Measurements from ENCODE around the gene KMT5C. TPM values are rescaled to one million over a fixed set of nuclear protein-coding genes. Genes with fewer than 3 reads are reported as not detected.
A peak's percentile ranks its signal among the peaks of the same experiment; 100 is the strongest.
"Not testable (repeated sequence)": the region's sequence is repeated elsewhere in the genome, so short reads cannot be mapped to it uniquely, and the experiment has no call there.

KMT5C gene
- total and polyA plus RNA-seq, 4 donors: 7.0 to 39.2 (median 23.9) TPM

DNA sequence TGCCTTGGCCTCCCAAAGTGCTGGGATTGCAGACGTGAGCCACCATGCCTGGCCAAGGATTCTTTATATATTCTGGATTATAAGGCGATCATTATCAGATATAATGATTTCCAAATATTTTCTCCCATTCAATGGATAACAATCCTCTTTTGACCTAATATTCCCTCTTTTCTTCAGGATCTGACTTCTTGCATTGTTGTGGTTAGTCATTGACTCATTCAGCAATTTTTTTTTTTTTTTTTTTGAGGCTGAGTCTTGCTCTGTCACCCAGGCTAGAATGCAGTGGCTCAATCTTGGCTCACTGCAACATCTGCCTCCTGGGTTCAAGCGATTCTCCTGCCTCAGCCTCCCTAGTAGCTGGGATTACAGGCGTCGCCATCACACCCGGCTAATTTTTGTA is 9.9 kb upstream of the KMT5C start:
- not testable (repeated sequence) for H3K27me3 ChIP-seq (ENCODE audit: control insufficient read depth, insufficient read depth, low read length); H3K9me3 ChIP-seq (ENCODE audit: control insufficient read depth, insufficient read depth, low read length); H3K36me3 ChIP-seq (ENCODE audit: control insufficient read depth, insufficient read depth, low read length); H3K4me3 ChIP-seq (ENCODE audit: low read depth, low read length); H3K4me1 ChIP-seq (ENCODE audit: control insufficient read depth, insufficient read depth, low read length); DNase-seq (ENCODE audit: low read depth in 4 of 6, low spot score in 6 of 6); H3K27ac ChIP-seq (ENCODE audit: low read depth, low read length)
- WGBS (ENCODE audit: insufficient coverage): 78% methylated on average over 1 of the region's 6 CpGs

DNA sequence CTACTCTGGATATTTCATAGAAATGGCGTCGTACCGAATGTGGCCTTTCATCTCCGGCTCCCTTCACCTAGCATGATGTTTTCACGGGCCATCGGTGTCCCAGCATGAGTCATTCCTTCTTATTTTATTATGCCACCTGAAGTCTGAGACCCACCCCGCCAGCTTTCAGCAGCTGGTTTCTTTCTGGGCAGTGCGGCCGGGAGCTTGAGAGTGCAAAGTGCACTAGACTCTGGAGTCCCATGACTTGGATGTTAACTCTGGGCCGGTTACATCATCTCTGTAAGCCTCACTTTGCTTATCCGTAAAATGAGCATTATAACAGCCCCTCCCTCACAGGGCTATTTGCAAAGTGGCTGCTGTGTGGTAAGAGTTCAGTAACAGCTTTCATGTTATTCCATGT is 5.8 kb upstream of the KMT5C start:
- Histone ChIP-seq H3K4me3 (ENCODE audit: low read depth, low read length) (no peak overlapping the region), H3K27ac (ENCODE audit: low read depth, low read length) (no peak overlapping the region), H3K36me3 (ENCODE audit: control insufficient read depth, insufficient read depth, low read length) (no peaks in the 10 kb centered on the region), H3K4me1 (ENCODE audit: control insufficient read depth, insufficient read depth, low read length) (peaks cover 9% of the 10 kb centered on the region), H3K27me3 (ENCODE audit: control insufficient read depth, insufficient read depth, low read length) (no peaks in the 10 kb centered on the region), H3K9me3 (ENCODE audit: control insufficient read depth, insufficient read depth, low read length) (no peaks in the 10 kb centered on the region)
- DNase-seq (ENCODE audit: low read depth in 4 of 6, low spot score in 6 of 6): no peak
- 79% methylated on average over 9 of the region's 11 CpGs for WGBS (ENCODE audit: insufficient coverage)

DNA sequence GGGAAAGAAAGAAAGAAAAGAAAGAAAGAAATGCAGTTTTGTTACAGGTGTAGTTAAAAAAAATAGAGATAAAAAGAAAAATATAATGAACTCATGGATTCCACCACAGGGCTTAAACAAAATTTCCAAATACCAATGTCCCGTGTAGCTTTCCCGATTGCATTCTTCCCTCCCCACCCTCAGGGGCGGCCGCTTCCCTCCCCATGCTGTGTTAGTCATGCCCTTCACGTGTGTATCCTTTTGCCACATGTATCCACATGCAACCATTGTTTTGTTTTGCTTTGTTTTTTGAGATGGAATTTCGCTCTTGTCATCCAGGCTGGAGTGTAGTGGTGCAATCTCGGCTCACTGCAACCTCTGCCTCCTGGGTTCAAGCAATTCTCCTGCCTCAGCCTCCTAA is 3.6 kb upstream of the KMT5C start:
- no peaks in the 10 kb centered on the region for H3K27me3 ChIP-seq (ENCODE audit: control insufficient read depth, insufficient read depth, low read length)
- no peak overlapping the region for H3K27ac ChIP-seq (ENCODE audit: low read depth, low read length)
- WGBS (ENCODE audit: insufficient coverage): no CpG with 5 or more reads among the region's 7 CpGs
- no peak for DNase-seq (ENCODE audit: low read depth in 4 of 6, low spot score in 6 of 6)
- no peaks in the 10 kb centered on the region for H3K9me3 ChIP-seq (ENCODE audit: control insufficient read depth, insufficient read depth, low read length)
- H3K4me3 ChIP-seq (ENCODE audit: low read depth, low read length): no peak overlapping the region
- H3K4me1 ChIP-seq (ENCODE audit: control insufficient read depth, insufficient read depth, low read length): peaks cover 23% of the 10 kb centered on the region
- no peaks in the 10 kb centered on the region for H3K36me3 ChIP-seq (ENCODE audit: control insufficient read depth, insufficient read depth, low read length)

DNA sequence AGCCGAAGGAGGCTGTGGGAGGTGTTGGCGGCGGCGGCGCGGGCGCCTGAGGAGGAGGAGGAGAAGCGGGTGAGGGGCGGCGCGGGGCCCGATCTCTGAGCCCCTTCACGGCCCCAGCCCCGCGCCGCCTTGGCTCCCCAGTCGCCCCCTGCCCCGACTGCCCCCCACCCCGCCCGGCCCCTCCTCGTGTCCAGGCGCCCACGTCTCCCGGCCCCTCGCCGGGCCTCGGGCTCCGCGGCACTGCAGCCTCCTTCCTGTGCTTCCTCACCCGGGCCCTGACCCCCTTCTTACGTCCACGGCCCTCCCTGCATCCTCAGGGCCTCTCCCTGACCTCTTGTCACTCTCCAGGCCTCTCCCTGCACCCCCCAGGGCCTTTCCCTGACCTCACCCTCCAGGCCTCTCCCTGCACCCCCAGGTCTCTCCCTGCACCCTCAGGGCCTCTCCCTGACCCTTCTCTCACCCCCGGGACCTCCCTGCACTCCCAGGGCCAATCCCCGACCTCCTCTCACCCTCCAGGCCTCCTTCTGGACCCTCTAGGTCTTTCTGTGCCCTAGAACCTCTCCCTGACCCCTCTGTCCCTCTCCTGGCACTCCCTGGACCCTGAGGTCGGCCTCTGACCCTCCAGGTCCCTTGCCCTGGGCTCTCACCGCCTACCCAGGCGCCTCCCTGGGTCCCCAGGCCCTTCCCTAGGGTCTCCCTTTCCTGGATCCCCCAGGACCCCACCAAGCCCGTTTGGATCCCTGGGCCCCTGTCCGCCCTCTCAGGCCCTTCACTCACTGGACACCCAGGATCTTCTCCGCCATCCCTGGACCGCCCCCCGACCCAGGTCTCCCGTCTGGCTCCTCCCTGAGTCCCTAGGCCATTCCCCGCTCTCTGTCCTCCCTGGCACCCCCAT is 460 bp downstream of the KMT5C start:
- under 1% methylated on average over 33 of the region's 44 CpGs for WGBS (ENCODE audit: insufficient coverage)
- H3K9me3 ChIP-seq (ENCODE audit: control insufficient read depth, insufficient read depth, low read length): no peaks in the 10 kb centered on the region
- peak overlapping the region; percentile 68 for H3K4me3 ChIP-seq (ENCODE audit: low read depth, low read length)
- peak overlapping the region; percentile 86 for H3K27ac ChIP-seq (ENCODE audit: low read depth, low read length)
- H3K4me1 ChIP-seq (ENCODE audit: control insufficient read depth, insufficient read depth, low read length): peaks cover 55% of the 10 kb centered on the region
- H3K27me3 ChIP-seq (ENCODE audit: control insufficient read depth, insufficient read depth, low read length): no peaks in the 10 kb centered on the region
- H3K36me3 ChIP-seq (ENCODE audit: control insufficient read depth, insufficient read depth, low read length): peaks cover 36% of the 10 kb centered on the region
- DNase-seq (ENCODE audit: low read depth in 4 of 6, low spot score in 6 of 6): no peak

DNA sequence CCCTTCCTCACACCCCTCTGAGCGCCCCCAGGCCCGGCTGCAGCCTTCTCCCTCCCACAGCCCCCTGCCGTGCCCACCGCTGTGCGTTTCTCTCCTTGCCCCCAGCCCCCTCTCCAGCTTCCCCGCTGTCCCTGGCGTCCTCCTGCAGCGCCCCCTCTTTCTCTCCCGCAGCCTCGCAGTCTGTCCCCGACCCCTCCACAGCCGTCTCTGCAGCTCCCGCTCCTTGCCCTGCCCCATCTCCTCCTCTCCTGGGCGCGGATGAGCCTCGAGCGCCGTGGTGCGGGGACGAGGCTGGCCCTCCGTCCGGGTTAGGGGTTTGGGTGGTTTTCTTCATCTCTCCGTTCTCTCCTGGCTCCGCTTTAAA is 1.1 kb downstream of the KMT5C start:
- Histone ChIP-seq H3K36me3 (ENCODE audit: control insufficient read depth, insufficient read depth, low read length) (peaks cover 42% of the 10 kb centered on the region), H3K27ac (ENCODE audit: low read depth, low read length) (peak overlapping the region; percentile 86), H3K4me3 (ENCODE audit: low read depth, low read length) (peak overlapping the region; percentile 68), H3K9me3 (ENCODE audit: control insufficient read depth, insufficient read depth, low read length) (no peaks in the 10 kb centered on the region), H3K27me3 (ENCODE audit: control insufficient read depth, insufficient read depth, low read length) (no peaks in the 10 kb centered on the region), H3K4me1 (ENCODE audit: control insufficient read depth, insufficient read depth, low read length) (peaks cover 61% of the 10 kb centered on the region)
- peak in 2 of 6 donors; percentile 56 to 73 for DNase-seq (ENCODE audit: low read depth in 4 of 6, low spot score in 6 of 6)
- WGBS (ENCODE audit: insufficient coverage): 0% methylated on average over 11 of the region's 24 CpGs

DNA sequence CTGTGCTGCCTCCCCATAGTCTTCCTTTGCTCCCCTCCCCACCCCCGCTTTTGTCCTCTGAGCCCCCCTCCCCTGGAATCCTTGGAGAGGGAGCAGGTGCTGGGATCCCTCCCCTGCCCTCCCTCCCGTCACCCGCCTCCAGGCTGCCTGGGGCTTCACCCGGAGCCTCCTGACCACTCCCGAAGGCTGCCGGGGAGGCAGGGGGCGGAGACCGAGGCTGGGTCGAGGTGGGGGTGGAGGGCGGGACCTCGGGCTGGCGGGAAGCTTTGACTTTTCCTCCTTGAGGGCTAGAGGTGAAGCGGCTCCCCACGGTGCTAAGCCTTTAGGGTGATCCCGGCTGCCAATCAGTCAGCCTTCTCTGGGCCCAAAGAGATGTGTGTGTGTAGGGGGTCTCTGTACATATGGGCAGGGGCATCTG is 1.5 kb downstream of the KMT5C start:
- peak in 2 of 6 donors; percentile 82 to 84 for DNase-seq (ENCODE audit: low read depth in 4 of 6, low spot score in 6 of 6)
- Histone ChIP-seq H3K27ac (ENCODE audit: low read depth, low read length) (peak overlapping the region; percentile 86), H3K9me3 (ENCODE audit: control insufficient read depth, insufficient read depth, low read length) (no peaks in the 10 kb centered on the region), H3K4me3 (ENCODE audit: low read depth, low read length) (peak overlapping the region; percentile 68), H3K27me3 (ENCODE audit: control insufficient read depth, insufficient read depth, low read length) (no peaks in the 10 kb centered on the region), H3K4me1 (ENCODE audit: control insufficient read depth, insufficient read depth, low read length) (peaks cover 63% of the 10 kb centered on the region), H3K36me3 (ENCODE audit: control insufficient read depth, insufficient read depth, low read length) (peaks cover 46% of the 10 kb centered on the region)
- 0% methylated on average over 1 of the region's 15 CpGs for WGBS (ENCODE audit: insufficient coverage)

DNA sequence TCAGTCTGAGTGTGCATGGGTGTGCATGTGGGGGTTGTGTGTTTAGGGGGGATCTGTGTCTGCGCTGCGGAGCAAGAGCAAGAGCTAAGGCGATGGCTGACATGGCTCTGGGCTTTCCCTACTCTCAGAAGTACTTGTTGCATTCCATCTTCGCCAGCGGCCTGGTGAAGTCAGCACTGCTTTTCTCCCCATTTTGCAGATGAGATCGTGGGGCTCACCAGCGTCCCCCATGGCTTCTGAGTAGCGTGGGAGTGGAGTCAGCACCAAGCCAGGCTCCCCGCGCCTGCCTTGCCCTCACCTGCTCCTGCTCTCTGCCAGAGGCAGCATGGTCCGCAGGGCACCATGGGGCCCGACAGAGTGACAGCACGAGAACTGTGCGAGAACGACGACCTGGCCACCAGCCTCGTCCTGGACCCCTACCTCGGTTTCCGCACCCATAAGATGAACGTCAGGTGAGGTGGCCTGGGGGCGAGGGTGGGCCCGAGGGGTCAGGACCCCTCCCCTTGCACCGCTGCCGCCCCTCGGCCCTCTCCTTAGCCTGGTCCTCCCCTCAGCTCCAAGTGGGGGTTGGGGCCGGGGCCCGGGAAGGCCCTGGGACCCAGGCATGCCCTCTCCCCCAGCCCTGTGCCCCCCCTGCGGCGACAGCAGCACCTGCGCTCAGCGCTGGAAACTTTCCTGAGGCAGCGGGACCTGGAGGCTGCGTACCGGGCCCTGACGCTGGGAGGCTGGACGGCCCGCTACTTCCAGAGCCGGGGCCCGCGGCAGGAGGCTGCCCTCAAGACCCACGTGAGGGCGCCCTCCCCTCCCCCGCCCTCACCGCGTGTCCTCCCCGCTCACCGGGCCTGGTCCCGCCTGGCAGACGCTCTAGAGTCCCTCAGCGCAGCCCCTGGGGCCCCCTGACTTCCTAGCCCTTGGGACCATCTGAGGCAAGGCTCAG is 2.2 kb downstream of the KMT5C start:
- H3K4me1 ChIP-seq (ENCODE audit: control insufficient read depth, insufficient read depth, low read length): peaks cover 63% of the 10 kb centered on the region

DNA sequence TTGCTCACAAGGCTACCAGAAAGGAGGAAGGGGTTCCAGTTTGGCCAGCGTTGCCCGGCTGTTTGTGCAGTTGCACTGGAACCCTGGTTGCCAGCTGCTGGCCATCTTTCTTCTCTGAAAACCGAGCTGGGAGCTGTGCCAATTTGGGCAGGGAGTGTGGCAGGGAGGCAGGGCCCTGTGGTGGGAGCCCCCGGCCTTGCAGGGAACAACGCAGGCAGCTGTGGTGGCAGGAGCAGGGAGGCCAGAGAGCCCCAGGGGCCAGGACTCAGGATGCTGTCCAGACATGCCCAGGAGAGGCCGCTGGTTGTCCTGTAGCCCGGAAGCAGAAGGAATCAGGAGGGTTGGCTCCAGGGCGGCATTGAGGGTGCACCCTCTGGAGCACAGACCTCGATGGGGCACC is 4.8 kb downstream of the KMT5C start:
- H3K36me3 ChIP-seq (ENCODE audit: control insufficient read depth, insufficient read depth, low read length): peaks cover 76% of the 10 kb centered on the region
- peak in 2 of 6 donors; percentile 70 to 80 for DNase-seq (ENCODE audit: low read depth in 4 of 6, low spot score in 6 of 6)

More for the DNA sequence above, 2.2 kb downstream of the KMT5C start:
- no peaks in the 10 kb centered on the region for H3K9me3 ChIP-seq (ENCODE audit: control insufficient read depth, insufficient read depth, low read length)
- no peak overlapping the region for H3K27ac ChIP-seq (ENCODE audit: low read depth, low read length)
- H3K27me3 ChIP-seq (ENCODE audit: control insufficient read depth, insufficient read depth, low read length): no peaks in the 10 kb centered on the region
- no peak for DNase-seq (ENCODE audit: low read depth in 4 of 6, low spot score in 6 of 6)
- 78% methylated on average over 43 of the region's 50 CpGs for WGBS (ENCODE audit: insufficient coverage)
- peaks cover 53% of the 10 kb centered on the region for H3K36me3 ChIP-seq (ENCODE audit: control insufficient read depth, insufficient read depth, low read length)
- no peak overlapping the region for H3K4me3 ChIP-seq (ENCODE audit: low read depth, low read length)

DNA sequence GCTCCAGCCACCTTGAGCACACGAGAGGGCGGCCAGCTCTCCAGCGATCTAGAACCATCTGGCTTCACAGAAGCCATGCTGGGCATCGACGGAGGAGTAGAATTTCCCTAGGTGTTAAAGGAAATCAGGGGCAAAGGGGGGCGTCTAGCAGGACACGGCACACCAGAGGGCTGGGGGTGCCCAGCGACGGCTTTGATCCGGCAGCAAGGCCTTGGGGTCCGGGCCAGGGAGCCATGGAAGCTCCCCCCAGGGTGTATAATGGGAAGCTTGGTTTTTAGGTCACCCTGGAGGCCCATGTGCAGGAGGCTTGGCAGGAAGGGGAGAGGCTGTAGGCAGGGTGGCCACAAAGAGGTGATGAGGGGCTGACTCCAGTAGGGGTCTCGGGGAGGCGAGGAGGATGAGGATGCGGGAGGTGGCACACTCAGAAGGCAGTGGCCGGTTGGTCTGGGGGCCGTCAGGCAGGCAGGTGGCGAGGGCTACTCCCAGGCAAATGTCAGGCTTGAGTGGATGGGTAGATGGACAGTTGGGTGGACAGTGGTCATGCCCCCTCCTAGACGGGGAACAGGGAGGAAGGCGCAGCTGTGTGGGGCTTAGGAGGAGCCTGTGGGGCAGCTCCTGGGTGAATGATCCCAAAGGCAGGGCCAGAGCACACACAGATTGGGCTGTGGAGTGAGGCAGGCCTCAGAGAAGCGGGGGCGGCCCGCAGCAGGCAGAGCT is 5.6 kb downstream of the KMT5C start:
- 82% methylated on average over 22 of the region's 22 CpGs for WGBS (ENCODE audit: insufficient coverage)
- H3K36me3 ChIP-seq (ENCODE audit: control insufficient read depth, insufficient read depth, low read length): peaks cover 79% of the 10 kb centered on the region
- H3K27ac ChIP-seq (ENCODE audit: low read depth, low read length): no peak overlapping the region
- H3K9me3 ChIP-seq (ENCODE audit: control insufficient read depth, insufficient read depth, low read length): no peaks in the 10 kb centered on the region
- no peak overlapping the region for H3K4me3 ChIP-seq (ENCODE audit: low read depth, low read length)
- DNase-seq (ENCODE audit: low read depth in 4 of 6, low spot score in 6 of 6): no peak
- no peaks in the 10 kb centered on the region for H3K27me3 ChIP-seq (ENCODE audit: control insufficient read depth, insufficient read depth, low read length)
- H3K4me1 ChIP-seq (ENCODE audit: control insufficient read depth, insufficient read depth, low read length): peaks cover 59% of the 10 kb centered on the region

More for the DNA sequence above, 4.8 kb downstream of the KMT5C start:
- H3K4me3 ChIP-seq (ENCODE audit: low read depth, low read length): no peak overlapping the region
- no peaks in the 10 kb centered on the region for H3K9me3 ChIP-seq (ENCODE audit: control insufficient read depth, insufficient read depth, low read length)
- WGBS (ENCODE audit: insufficient coverage): 35% methylated on average over 9 of the region's 9 CpGs
- H3K27ac ChIP-seq (ENCODE audit: low read depth, low read length): no peak overlapping the region
- peaks cover 63% of the 10 kb centered on the region for H3K4me1 ChIP-seq (ENCODE audit: control insufficient read depth, insufficient read depth, low read length)
- no peaks in the 10 kb centered on the region for H3K27me3 ChIP-seq (ENCODE audit: control insufficient read depth, insufficient read depth, low read length)

Measured in spinal cord (tissue), 10 donors.